ENCODE results near the gene DOK3. TPM values are rescaled to one million over a fixed set of nuclear protein-coding genes. Genes with fewer than 3 reads are reported as not detected.
A peak's percentile ranks its signal among the peaks of the same experiment; 100 is the strongest.

The DOK3 gene
- total and polyA plus RNA-seq, 10 donors = 69.9 to 231 (median 142) TPM

- DNase-seq = peak; percentile 78
- H3K27me3 ChIP-seq (replicated peaks in 1 of 7) = no peaks in the 10 kb centered on the region
- TF ChIP-seq POLR2AphosphoS5 (IDR thresholded peaks at IDR 0.05) (peak in 1 of 3 donors; percentile 43), POLR2A (IDR thresholded peaks at IDR 0.05) (no peak), CTCF (IDR thresholded peaks at IDR 0.05 in 8 of 11, conservative IDR thresholded peaks at IDR 0.05 in 3 of 11) (no peak)
- H3K27ac ChIP-seq = no peak overlapping the region
- peaks cover 12 to 99% (median 57%) of the 10 kb centered on the region in 6 donors for H3K4me1 ChIP-seq
- no peaks in the 10 kb centered on the region for H3K9me3 ChIP-seq
- H3K4me3 ChIP-seq = no peak overlapping the region
- peaks cover 0 to 70% (median 27%) of the 10 kb centered on the region in 6 donors for H3K36me3 ChIP-seq
- intact Hi-C loops (cut with DNase I; ENCODE audit: low total_unique reads) = loop anchor here (5.0 kb wide), 1 partner anchor 112 kb away; no protein-coding TSS in a partner anchor
- 87 to 93% (median 89%) methylated on average over 28 to 47 of the region's 47 CpGs for WGBS, 5 donors
Observed at GRCh38 chr5:177504086-177505056, 5.3 kb downstream of the DOK3 start.

GRCh38 chr5:177503351-177504085 lies 6.1 kb downstream of the DOK3 start:
- H3K36me3 ChIP-seq = peaks cover 0 to 70% (median 27%) of the 10 kb centered on the region in 6 donors
- 83 to 93% (median 88%) methylated on average over 17 to 24 of the region's 24 CpGs for WGBS, 5 donors
- no peak for DNase-seq
- no peak overlapping the region for H3K27ac ChIP-seq
- peaks cover 0 to 6% (median 0%) of the 10 kb centered on the region in 7 donors for H3K27me3 ChIP-seq (replicated peaks in 1 of 7)
- no peak overlapping the region for H3K4me3 ChIP-seq
- no peaks in the 10 kb centered on the region for H3K9me3 ChIP-seq
- TF ChIP-seq POLR2A (IDR thresholded peaks at IDR 0.05) (no peak), POLR2AphosphoS5 (IDR thresholded peaks at IDR 0.05) (peak in 2 of 3 donors; percentile 32 to 63), CTCF (IDR thresholded peaks at IDR 0.05 in 8 of 11, conservative IDR thresholded peaks at IDR 0.05 in 3 of 11) (no peak)
- H3K4me1 ChIP-seq = peaks cover 16 to 99% (median 58%) of the 10 kb centered on the region in 6 donors
- intact Hi-C loops (cut with DNase I; ENCODE audit: low total_unique reads) = loop anchor here (5.0 kb wide), 1 partner anchor 111 kb away; no protein-coding TSS in a partner anchor

GRCh38 chr5:177502886-177503285 lies 6.7 kb downstream of the DOK3 start:
- no peak for DNase-seq
- TF ChIP-seq POLR2A (IDR thresholded peaks at IDR 0.05) (no peak), CTCF (IDR thresholded peaks at IDR 0.05 in 8 of 11, conservative IDR thresholded peaks at IDR 0.05 in 3 of 11) (no peak), POLR2AphosphoS5 (IDR thresholded peaks at IDR 0.05) (peak in 2 of 3 donors; percentile 40 to 61)
- Histone ChIP-seq H3K36me3 (peaks cover 0 to 65% (median 27%) of the 10 kb centered on the region in 6 donors), H3K4me1 (peaks cover 22 to 99% (median 61%) of the 10 kb centered on the region in 6 donors), H3K27ac (peak overlapping the region in 2 of 8 donors; percentile 60 to 63), H3K9me3 (no peaks in the 10 kb centered on the region), H3K4me3 (no peak overlapping the region), H3K27me3 (replicated peaks in 1 of 7) (peaks cover 0 to 13% (median 0%) of the 10 kb centered on the region in 7 donors)
- 80 to 86% (median 82%) methylated on average over 15 to 16 of the region's 16 CpGs for WGBS, 5 donors
- intact Hi-C loops (cut with DNase I; ENCODE audit: low total_unique reads) = loop anchor here (5.0 kb wide), 1 partner anchor 111 kb away; no protein-coding TSS in a partner anchor
